Liver (tissue), 9 donors: ENCODE results near the gene LTBP2. TPM values are rescaled to one million over a fixed set of nuclear protein-coding genes. Genes with fewer than 3 reads are reported as not detected.

Experiments
- DNase-seq: peaks from one replicate; pipeline ENCODE4 v3.0.0-alpha.2; 2017; ENCODE audit warnings: low spot score
- H3K27ac ChIP-seq, 2 donors: one replicate each; pipeline ENCODE4 v1.7.0; 2013; ENCODE audit warnings: inconsistent platforms in 2 of 2, low read length in 2 of 2, control low read depth in 1 of 2, low read depth in 1 of 2, mild to moderate bottlenecking in 1 of 2
- H3K27me3 ChIP-seq, 4 donors: one replicate each; pipeline versions ENCODE4 v1.6.1 to v1.7.0; 2013; ENCODE audit warnings: low read length in 3 of 4, inconsistent platforms in 1 of 4, mild to moderate bottlenecking in 1 of 4, moderate library complexity in 1 of 4; ENCODE audit not compliant: control insufficient read depth in 4 of 4, insufficient read depth in 4 of 4
- H3K36me3 ChIP-seq, 4 donors: one replicate each; pipeline versions ENCODE4 v1.6.1 to v1.7.0; 2013; ENCODE audit warnings: low read length in 3 of 4, mild to moderate bottlenecking in 3 of 4, low read depth in 1 of 4, moderate library complexity in 1 of 4; ENCODE audit not compliant: control insufficient read depth in 4 of 4, insufficient read depth in 3 of 4
- H3K4me1 ChIP-seq, 4 donors: one replicate each; pipeline versions ENCODE4 v1.6.1 to v1.7.0; 2013; ENCODE audit warnings: low read length in 3 of 4, mild to moderate bottlenecking in 3 of 4, moderate library complexity in 1 of 4; ENCODE audit not compliant: control insufficient read depth in 4 of 4, insufficient read depth in 4 of 4
- H3K4me3 ChIP-seq, 3 donors: one replicate each; pipeline versions ENCODE4 v1.6.1 to v1.7.0; 2013; ENCODE audit warnings: low read length in 3 of 3, control low read depth in 1 of 3, low read depth in 1 of 3, mild to moderate bottlenecking in 1 of 3
- H3K9ac ChIP-seq, 2 donors: one replicate each; pipeline ENCODE4 v1.7.0; 2013; ENCODE audit warnings: low read length in 2 of 2, mild to moderate bottlenecking in 2 of 2, moderate library complexity in 2 of 2, control low read depth in 1 of 2, low read depth in 1 of 2
- H3K9me3 ChIP-seq, 4 donors: one replicate each; pipeline versions ENCODE4 v1.6.1 to v1.7.0; 2013; ENCODE audit warnings: low read length in 3 of 4; ENCODE audit not compliant: control insufficient read depth in 4 of 4
- EGR1 ChIP-seq, 2 donors: IDR thresholded peaks; 2 replicates each; pipeline ENCODE4 v1.6.1; 2016 to 2018; ENCODE audit warnings: antibody characterized with exemption in 2 of 2, low read depth in 2 of 2
- FOXA1 ChIP-seq: IDR thresholded peaks from 2 replicates; pipeline ENCODE4 v1.6.1; 2016; ENCODE audit warnings: antibody characterized with exemption
- FOXA2 ChIP-seq: IDR thresholded peaks from 2 replicates; pipeline ENCODE4 v1.6.1; 2016; ENCODE audit warnings: antibody characterized with exemption
- GABPA ChIP-seq, 2 donors: IDR thresholded peaks in 1 of 2; conservative IDR thresholded peaks in 1 of 2; 2 replicates each; pipeline ENCODE4 v1.6.1; 2016; ENCODE audit warnings: antibody characterized with exemption in 2 of 2, mild to moderate bottlenecking in 1 of 2, moderate library complexity in 1 of 2
- HNF4A ChIP-seq, 2 donors: conservative IDR thresholded peaks; 2 replicates each; pipeline ENCODE4 v1.6.1; 2016; ENCODE audit warnings: antibody characterized with exemption in 2 of 2, mild to moderate bottlenecking in 2 of 2
- HNF4G ChIP-seq: IDR thresholded peaks from 2 replicates; pipeline ENCODE4 v1.6.1; 2016; ENCODE audit warnings: antibody characterized with exemption
- JUND ChIP-seq, 2 donors: IDR thresholded peaks; 2 replicates each; pipeline ENCODE4 v1.6.1; 2016; ENCODE audit warnings: antibody characterized with exemption in 2 of 2
- RAD21 ChIP-seq, 2 donors: IDR thresholded peaks; 2 replicates each; pipeline ENCODE4 v1.6.1; 2016; ENCODE audit warnings: antibody characterized with exemption in 2 of 2, mild to moderate bottlenecking in 2 of 2
- RXRA ChIP-seq, 2 donors: IDR thresholded peaks; 2 replicates each; pipeline ENCODE4 v1.6.1; 2017 to 2018; ENCODE audit warnings: antibody characterized with exemption in 2 of 2, mild to moderate bottlenecking in 1 of 2
- SP1 ChIP-seq: IDR thresholded peaks from 2 replicates; pipeline ENCODE4 v1.6.1; 2018; ENCODE audit warnings: antibody characterized with exemption, mild to moderate bottlenecking
- YY1 ChIP-seq: IDR thresholded peaks from 2 replicates; pipeline ENCODE4 v1.6.1; 2016; ENCODE audit warnings: antibody characterized with exemption, mild to moderate bottlenecking
- WGBS: extraction: QIAGEN DNeasy Blood & Tissue Kit; methylation state at CpG from one replicate; pipeline ENCODE4 v1.1.7; 2013; 5-methylcytosine and 5-hydroxymethylcytosine counted together
- polyA plus RNA-seq, 2 donors: library from polyadenylated mRNA; stranded (reverse) in 1 of 2; unstranded in 1 of 2; fragments of 200-250 nt in 1 of 2; fragments of >200 nt in 1 of 2; fragmentation: Nextera tagmentation in 1 of 2; extraction: Ambion mirVana in 1 of 2; gene quantifications; one replicate each; pipeline versions ENCODE4 v1.2.1 to v1.2.3, GENCODE V29; 2013 to 2015
- total RNA-seq, 2 donors: library from RNA; depleted of rRNA; stranded (reverse); fragments of >200 nt; gene quantifications; one replicate each; pipeline ENCODE4 v1.2.3, GENCODE V29; 2014
- TF ChIP-seq, protein P1 (sequence below): IDR thresholded peaks from 2 replicates; pipeline ENCODE4 v1.6.1; 2016; ENCODE audit warnings: antibody characterized with exemption
- TF ChIP-seq, protein P2 (sequence below): IDR thresholded peaks from 2 replicates; pipeline ENCODE4 v1.6.1; 2016; ENCODE audit warnings: antibody characterized with exemption
- TF ChIP-seq, protein P3 (sequence below): fragments of 150-350 bp; IDR thresholded peaks from 2 replicates; pipeline ENCODE4 v1.5.1; 2017; ENCODE audit warnings: improper control_type of control experiment, low read depth, low read length; ENCODE audit not compliant: missing input control
- TF ChIP-seq, protein P4 (sequence below): IDR thresholded peaks from 2 replicates; pipeline ENCODE4 v1.6.1; 2016; ENCODE audit warnings: antibody characterized with exemption, mild to moderate bottlenecking
- TF ChIP-seq, protein P5 (sequence below): IDR thresholded peaks from 2 replicates; pipeline ENCODE4 v1.6.1; 2016; ENCODE audit warnings: antibody characterized with exemption
- donor health status: healthy.
- donor health status: healthy.
- donor health status: healthy.
- donor health status: healthy.
- donor health status: healthy.

Gene LTBP2
- total and polyA plus RNA-seq, 4 donors, result 0.24 to 1.3 (median 0.89) TPM

DNA sequence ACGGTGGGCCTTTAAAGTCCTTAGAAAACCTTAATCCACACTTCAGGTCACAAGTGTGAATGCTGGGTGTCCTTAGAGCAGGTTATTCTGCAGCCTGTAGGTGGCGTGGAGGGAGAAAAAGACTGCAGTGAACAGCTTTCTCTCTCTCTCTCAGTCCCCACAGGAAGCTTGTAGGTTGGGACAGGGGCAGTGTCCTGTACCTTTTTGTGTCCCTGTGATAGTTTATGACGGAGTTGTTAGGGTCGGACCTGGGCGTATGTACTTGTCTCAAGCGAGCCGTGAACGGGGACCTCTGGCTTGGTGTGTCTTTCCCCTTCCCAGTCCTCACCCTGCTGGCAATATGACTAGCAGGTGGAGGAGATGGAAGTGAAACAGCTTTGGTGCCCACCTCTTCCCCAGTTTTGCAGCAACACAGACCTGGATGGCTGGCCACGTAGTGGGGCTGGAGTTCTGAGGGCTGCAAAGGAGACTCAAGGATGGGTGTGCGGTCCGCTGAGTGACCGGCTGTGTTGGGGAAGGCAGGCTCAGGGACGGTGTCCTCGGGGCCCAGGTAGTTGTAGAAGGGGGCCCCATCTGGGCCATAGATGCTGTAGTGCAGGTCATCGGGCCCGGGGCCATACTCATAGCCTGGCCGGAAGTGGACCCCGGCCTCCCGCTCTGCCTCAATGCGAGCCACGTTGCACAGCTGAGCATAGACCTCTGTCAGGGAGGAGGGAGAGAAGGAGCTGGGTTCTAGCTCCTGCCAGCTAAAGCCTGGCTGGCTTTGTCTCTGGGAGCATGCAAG, 109.6 kb downstream of the LTBP2 start:
- H3K9me3 ChIP-seq, result no peaks in the 10 kb centered on the region
- DNase-seq, result peak; percentile 35
- TF ChIP-seq FOXA2 (no peak), YY1 (no peak), JUND (IDR thresholded peaks at IDR 0.05) (no peak), HNF4A (conservative IDR thresholded peaks at IDR 0.05) (no peak), HNF4G (no peak), RXRA (IDR thresholded peaks at IDR 0.05) (no peak), RAD21 (IDR thresholded peaks at IDR 0.05) (no peak), SP1 (no peak), FOXA1 (no peak)
- TF ChIP-seq, protein P1, sequence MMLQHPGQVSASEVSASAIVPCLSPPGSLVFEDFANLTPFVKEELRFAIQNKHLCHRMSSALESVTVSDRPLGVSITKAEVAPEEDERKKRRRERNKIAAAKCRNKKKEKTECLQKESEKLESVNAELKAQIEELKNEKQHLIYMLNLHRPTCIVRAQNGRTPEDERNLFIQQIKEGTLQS, result no peak
- TF ChIP-seq, protein P2, sequence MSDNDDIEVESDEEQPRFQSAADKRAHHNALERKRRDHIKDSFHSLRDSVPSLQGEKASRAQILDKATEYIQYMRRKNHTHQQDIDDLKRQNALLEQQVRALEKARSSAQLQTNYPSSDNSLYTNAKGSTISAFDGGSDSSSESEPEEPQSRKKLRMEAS, result no peak
- TF ChIP-seq, protein P3, sequence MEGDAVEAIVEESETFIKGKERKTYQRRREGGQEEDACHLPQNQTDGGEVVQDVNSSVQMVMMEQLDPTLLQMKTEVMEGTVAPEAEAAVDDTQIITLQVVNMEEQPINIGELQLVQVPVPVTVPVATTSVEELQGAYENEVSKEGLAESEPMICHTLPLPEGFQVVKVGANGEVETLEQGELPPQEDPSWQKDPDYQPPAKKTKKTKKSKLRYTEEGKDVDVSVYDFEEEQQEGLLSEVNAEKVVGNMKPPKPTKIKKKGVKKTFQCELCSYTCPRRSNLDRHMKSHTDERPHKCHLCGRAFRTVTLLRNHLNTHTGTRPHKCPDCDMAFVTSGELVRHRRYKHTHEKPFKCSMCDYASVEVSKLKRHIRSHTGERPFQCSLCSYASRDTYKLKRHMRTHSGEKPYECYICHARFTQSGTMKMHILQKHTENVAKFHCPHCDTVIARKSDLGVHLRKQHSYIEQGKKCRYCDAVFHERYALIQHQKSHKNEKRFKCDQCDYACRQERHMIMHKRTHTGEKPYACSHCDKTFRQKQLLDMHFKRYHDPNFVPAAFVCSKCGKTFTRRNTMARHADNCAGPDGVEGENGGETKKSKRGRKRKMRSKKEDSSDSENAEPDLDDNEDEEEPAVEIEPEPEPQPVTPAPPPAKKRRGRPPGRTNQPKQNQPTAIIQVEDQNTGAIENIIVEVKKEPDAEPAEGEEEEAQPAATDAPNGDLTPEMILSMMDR, result no peak
- TF ChIP-seq, protein P4, sequence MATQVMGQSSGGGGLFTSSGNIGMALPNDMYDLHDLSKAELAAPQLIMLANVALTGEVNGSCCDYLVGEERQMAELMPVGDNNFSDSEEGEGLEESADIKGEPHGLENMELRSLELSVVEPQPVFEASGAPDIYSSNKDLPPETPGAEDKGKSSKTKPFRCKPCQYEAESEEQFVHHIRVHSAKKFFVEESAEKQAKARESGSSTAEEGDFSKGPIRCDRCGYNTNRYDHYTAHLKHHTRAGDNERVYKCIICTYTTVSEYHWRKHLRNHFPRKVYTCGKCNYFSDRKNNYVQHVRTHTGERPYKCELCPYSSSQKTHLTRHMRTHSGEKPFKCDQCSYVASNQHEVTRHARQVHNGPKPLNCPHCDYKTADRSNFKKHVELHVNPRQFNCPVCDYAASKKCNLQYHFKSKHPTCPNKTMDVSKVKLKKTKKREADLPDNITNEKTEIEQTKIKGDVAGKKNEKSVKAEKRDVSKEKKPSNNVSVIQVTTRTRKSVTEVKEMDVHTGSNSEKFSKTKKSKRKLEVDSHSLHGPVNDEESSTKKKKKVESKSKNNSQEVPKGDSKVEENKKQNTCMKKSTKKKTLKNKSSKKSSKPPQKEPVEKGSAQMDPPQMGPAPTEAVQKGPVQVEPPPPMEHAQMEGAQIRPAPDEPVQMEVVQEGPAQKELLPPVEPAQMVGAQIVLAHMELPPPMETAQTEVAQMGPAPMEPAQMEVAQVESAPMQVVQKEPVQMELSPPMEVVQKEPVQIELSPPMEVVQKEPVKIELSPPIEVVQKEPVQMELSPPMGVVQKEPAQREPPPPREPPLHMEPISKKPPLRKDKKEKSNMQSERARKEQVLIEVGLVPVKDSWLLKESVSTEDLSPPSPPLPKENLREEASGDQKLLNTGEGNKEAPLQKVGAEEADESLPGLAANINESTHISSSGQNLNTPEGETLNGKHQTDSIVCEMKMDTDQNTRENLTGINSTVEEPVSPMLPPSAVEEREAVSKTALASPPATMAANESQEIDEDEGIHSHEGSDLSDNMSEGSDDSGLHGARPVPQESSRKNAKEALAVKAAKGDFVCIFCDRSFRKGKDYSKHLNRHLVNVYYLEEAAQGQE, result no peak

DNA sequence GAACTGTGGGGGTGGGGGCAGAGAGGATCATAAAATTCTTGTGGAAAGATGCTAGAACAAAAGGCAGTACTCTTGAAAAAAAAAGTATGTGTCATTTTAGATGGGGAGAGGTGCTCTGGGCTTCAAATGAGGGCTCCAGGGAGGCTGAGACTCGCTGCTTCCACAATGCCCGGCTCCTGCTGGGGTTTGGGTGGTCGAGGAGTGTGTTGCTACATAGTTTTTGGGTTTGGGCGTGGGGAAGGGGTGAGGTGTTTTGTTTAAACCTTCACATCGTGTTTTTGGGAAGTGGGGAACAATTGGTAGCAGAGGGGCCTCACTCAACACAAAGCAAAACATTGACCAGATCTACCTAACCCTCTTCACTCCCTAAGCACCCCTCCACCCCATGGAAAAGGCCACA, 110.3 kb downstream of the LTBP2 start:
- 78% methylated on average over 5 of the region's 5 CpGs for WGBS
- DNase-seq, result peak; percentile 27
- Histone ChIP-seq H3K9me3 (no peaks in the 10 kb centered on the region), H3K4me3 (no peak overlapping the region), H3K9ac (no peak overlapping the region), H3K36me3 (no peaks in the 10 kb centered on the region), H3K27ac (no peak overlapping the region), H3K27me3 (no peaks in the 10 kb centered on the region), H3K4me1 (no peaks in the 10 kb centered on the region)
- TF ChIP-seq RAD21 (IDR thresholded peaks at IDR 0.05) (no peak), JUND (IDR thresholded peaks at IDR 0.05) (no peak), HNF4G (no peak), RXRA (IDR thresholded peaks at IDR 0.05) (no peak), GABPA (IDR thresholded peaks at IDR 0.05 in 1 of 2, conservative IDR thresholded peaks at IDR 0.05 in 1 of 2) (no peak), SP1 (no peak), FOXA1 (no peak), EGR1 (IDR thresholded peaks at IDR 0.05; ENCODE audit: low read depth in 2 of 2) (no peak), YY1 (no peak)
- TF ChIP-seq, protein P2, result no peak
- TF ChIP-seq, protein P4, result no peak
- TF ChIP-seq, protein P5, sequence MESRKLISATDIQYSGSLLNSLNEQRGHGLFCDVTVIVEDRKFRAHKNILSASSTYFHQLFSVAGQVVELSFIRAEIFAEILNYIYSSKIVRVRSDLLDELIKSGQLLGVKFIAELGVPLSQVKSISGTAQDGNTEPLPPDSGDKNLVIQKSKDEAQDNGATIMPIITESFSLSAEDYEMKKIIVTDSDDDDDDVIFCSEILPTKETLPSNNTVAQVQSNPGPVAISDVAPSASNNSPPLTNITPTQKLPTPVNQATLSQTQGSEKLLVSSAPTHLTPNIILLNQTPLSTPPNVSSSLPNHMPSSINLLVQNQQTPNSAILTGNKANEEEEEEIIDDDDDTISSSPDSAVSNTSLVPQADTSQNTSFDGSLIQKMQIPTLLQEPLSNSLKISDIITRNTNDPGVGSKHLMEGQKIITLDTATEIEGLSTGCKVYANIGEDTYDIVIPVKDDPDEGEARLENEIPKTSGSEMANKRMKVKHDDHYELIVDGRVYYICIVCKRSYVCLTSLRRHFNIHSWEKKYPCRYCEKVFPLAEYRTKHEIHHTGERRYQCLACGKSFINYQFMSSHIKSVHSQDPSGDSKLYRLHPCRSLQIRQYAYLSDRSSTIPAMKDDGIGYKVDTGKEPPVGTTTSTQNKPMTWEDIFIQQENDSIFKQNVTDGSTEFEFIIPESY, result no peak

More for the DNA sequence above, 109.6 kb downstream of the LTBP2 start:
- WGBS, result 84% methylated on average over 21 of the region's 21 CpGs
- Histone ChIP-seq H3K9ac (no peak overlapping the region), H3K36me3 (no peaks in the 10 kb centered on the region), H3K4me3 (no peak overlapping the region), H3K4me1 (no peaks in the 10 kb centered on the region), H3K27me3 (no peaks in the 10 kb centered on the region), H3K27ac (no peak overlapping the region)
